ENCODE measurements around the gene SNRPA1. TPM values are rescaled to one million over a fixed set of nuclear protein-coding genes. Genes with fewer than 3 reads are reported as not detected.
"Not testable (repeated sequence)": the region's sequence is repeated elsewhere in the genome, so short reads cannot be mapped to it uniquely, and the experiment has no call there.

SNRPA1 gene
- total RNA-seq, 1 experiment from 2014 or later = 61.5 TPM

DNA sequence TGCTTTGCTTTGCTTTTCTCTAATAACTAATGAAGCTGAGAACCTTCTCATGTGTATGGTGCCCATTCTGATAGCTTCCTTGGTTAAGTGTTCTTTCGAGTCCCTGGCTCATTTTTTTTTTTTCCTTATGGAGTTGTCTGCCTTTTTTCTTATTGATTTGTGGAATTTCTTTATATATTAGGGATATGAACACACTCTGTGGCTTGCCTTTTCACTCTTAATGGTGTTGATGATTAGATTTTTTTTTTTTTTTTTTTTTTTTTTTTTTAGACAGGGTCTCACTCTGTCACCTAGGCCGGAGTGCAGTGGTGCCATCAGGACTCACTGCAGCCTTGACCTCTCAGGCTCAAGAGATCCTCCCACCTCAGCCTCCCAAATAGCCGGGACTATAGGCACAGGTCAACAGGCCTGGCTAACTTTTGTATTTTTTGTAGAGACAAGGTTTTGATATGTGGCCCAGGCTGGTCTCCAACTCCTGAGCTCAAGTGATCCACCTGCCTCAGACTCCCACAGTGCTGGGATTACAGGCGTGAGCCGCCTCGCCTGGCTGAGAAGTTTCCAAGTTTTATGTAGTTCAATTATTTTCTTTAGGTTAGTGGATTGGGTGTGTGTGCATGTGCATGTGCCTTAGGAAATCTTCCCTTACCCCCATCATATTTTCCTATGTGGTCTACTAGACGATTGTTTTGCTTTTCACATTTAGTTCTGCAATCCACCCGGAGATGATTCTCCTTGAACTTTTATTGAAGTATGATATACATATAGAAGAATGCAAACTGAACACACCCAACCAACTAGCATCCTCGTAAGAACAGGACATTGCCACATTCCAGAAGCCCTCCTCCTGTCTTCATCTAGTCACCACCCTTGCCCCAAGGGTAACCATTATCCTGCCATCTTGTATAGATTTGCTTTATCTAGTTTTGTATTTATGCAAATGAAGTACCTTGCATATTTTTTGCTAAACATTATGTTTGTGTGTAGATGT lies 1.7 kb upstream of the SNRPA1 start:
- DNase-seq (ENCODE audit: extremely low read depth, low read depth) = peak; percentile 73

DNA sequence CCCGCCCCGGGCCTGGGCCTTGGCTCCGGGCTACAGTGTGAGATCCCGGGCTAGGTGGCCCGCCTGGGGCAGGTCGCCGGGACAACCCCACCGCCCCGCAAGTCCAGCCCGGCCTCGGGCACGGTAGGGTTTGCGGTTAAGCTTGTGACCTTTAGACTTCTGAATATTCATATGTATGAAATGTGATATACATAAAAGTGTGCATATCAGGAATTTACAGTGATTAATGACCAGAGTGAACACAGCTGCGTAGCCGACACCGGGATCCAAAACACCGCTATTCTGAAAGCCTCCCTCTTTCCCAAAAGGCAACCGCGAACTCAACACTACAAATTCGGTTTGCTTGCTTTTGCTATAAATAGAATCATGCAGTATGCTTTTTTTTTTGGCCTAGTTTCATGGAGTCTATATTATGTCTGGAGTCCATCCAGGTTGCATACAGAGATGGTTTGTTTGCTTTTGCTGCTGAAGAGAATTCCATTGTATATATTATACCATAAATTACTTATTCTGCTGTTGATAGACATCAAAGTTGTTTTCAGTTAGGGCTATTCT lies 636 bp upstream of the SNRPA1 start:
- no peak for DNase-seq (ENCODE audit: extremely low read depth, low read depth)

DNA sequence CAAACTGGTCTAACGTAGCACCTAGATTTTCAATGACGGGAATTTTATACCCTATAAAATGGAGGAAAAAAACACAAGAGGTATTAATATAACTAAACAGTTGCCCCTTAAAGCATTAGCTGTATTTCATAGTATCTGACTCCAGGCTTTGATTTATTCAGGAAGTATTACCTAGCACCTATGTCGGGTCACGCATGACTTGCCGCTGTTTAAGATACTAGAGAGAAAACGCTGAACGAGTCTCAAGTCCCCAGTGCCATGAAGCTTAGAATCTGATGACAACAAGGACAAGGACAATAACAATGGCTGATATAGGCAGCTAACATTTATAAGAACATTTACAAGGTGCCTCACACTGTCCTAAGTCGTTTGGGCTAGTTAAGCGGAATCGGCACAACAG lies 1.9 kb downstream of the SNRPA1 start:
- DNase-seq (ENCODE audit: extremely low read depth, low read depth) = no peak

DNA sequence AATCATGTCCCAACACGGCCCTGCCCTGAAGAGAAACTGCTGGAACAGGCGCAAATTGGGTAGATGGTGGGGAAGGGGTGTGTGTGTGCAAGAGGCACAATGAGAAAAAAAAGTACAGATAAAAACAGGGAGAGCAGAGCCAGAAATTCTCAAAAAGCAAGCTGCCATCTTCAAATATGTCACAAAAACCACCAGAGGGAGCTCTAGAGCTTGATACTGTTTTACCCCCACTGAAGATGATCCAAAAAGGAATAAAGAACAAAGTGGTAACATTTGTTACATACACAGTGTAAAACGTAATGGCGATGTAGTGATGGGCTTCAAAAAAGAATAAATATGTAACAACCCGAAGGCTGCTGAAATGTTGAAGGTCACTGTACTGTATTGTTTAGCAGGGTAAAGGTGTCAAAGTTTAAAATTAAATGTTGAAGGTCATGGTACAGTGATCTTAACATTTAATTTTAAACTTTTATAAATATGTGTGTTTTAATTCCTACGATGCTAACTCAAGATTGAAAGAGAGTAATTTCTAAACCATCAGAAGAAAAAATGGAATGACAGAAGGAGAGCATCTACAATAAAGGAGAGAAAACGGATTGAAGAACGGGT lies 6.0 kb downstream of the SNRPA1 start:
- no peak for DNase-seq (ENCODE audit: extremely low read depth, low read depth)

DNA sequence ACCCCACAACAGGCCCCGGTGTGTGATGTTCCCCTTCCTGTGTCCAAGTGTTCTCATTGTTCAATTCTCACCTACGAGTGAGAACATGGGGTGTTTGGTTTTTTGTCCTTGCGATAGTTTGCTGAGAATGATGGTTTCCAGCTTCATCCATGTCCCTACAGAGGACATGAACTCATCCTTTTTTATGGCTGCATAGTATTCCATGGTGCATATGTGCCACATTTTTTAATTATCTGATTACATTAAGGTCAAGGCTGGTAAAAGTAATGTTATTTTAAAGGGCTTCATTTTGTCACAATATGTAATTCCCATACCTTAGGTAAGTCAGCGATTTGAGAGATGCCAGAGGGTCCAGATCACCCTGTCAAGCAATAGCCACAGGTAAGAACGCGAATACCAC lies 7.7 kb downstream of the SNRPA1 start:
- DNase-seq (ENCODE audit: extremely low read depth, low read depth) = not testable (repeated sequence)

DNA sequence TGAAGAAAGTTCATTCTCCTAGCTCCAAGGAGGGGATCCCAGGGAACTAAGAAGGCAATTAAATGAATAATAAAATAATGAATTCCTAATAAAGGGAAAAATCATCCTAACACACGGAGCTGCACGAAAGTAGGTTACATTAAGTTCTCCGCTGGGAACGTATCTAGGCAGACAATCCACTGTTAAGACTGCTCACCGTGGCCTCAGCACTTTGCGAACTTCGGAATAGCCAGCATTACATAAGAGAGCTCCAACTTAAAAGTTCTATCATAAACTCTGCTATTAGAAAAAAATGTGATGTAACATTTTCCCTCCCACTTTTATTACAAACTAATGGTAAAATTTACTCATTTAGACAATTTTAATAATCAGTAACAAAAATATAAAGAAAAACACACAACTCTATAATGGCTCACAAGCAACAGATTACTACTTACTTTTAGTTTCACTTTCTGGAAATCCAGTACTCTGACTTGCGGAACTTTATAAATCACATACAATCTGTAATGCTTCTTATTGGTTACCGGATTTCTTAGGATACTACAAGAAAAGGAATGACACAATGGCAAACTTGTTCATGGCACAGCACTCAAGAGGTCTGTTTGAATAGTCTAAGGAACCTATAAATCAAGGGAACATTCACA lies 8.5 kb downstream of the SNRPA1 start:
- no peak for DNase-seq (ENCODE audit: extremely low read depth, low read depth)

DNA sequence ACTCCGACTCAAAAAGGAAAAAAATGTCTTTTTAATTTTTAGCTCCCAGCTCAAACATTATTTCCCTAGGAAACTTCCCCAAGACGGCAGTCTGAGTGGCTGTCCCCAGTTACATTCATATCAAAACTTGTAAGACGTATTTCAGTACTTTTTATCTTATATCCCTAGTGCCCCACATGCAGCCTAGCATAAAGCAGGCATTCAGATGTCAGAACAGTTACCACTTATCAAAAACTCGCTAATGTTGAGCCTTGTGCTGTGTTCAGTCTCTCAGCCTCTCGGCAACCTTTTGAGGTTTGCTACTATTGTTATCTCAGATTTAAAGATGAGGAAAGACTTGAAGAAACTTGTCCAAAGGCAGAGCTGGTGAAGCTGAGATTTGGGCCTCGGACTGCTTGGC lies 11.1 kb downstream of the SNRPA1 start:
- DNase-seq (ENCODE audit: extremely low read depth, low read depth) = no peak

DNA sequence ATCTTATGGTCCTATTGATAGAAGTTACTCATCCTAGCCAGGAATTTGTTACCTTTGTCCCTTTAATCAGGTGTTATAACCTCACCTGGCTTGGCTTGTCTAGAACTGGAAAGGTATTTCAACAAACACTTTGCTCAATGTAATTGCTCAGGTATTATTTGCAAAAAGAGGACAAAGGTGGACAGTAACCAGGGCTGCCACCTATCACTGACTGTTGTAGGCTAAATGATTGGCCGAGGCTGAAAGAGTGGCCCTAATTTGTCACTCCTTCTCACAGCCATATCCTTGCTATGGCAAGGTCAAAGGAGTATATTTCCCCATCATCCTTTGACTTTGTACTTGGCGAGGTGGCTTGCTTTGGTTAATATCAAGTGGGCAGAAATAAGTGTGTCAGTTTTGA lies 15.0 kb downstream of the SNRPA1 start:
- no peak for DNase-seq (ENCODE audit: extremely low read depth, low read depth)

DNA sequence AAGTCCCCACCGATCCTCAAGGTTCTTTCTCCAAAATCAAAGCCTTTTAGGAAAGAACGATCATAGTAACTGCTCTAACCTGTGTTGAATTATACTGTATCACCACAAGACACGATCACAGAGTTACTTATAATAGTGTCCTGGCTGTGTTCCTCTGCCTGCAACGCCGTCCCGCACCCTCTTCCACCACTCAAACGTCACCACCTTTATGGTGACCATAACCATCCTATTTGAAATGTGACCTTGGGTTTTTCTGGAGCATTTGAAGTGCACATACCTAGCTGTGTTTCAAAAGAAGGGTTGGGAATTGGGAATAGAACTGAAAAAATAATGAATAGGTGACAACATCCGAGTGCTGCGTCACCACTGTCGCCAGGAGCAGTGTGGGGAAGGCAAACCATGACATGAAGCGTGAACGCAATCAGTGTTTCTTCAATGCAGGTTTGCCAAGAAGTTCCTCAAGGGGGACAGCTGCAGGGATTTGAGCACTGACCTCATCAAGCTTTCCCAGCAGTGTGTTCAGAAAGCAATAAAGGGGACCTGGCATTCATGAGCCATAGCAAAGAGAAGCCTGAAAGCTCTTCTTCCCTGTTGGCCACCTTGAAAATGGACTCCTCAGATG lies 17.0 kb downstream of the SNRPA1 start:
- DNase-seq (ENCODE audit: extremely low read depth, low read depth) = no peak

DNA sequence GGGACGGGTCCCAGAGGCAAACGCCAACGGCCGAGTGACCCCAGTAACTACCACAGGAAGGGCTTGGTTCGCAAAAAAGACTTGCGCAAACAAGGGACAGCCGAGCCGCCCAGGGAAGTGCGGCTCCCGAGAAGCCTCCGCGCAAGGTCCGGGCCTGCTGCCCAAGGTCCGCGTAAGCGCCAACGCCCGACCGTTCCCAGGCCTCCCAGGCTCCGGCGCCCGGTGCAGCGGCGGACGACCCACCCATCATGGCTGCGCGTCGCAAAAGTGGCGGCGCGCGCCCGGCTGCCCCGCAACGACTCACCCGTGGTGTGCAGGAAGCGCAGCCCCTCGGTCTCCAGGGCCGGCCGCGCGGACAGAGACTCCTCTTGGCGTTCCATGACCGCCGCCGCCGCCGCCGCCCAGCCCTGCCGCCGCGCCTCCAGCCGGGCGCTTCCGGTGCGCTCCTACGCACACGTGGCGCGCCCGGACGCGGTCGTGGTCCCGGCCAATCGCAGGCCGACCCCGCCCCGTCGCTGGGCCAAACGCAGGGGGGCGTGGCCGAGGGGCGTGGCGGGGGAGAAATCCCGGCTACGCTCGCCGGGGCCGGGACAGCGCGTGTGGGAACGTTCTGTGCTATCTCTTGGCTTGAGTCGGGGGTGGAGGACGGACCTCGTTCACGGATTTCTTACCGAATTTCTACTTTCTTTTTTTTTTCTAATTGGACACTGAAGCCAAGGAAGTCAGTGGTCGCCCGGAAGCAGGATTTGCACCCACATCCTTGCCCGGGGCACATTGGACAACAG lies 17.8 kb downstream of the SNRPA1 start, which contains the start of gene SELENOS:
Gene SELENOS (minus strand): TSS at position 448 of the 785 bp plus-strand sequence. CDS start 68 bp downstream, at position 380.
- DNase-seq (ENCODE audit: extremely low read depth, low read depth) = peak; percentile 84

DNA sequence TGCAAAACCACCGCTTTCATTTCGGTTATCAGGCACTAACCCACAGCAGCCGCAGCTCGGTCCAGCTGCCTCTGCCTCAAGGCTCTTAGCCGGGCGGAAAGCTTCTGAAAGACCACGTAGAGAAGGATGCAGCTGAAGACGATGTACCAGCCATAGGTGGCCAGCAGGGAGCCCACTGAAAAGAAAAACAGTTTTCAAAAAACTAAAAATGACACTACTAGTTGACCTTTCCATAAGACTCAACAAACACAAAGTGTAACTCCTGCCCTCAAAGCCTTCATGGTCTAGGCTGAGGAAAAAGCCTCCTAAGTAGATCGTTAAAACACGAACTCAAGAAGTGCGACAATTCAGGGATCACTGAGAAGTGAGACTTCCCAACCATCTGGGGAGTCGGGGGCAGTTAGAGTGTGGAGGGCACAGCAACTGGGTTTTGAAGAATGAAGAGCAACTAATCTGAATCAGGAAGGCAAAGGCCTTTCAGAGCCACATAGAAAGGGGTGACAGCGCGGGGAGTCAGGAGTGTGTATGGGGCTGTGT lies 18.5 kb downstream of the SNRPA1 start:
- no peak for DNase-seq (ENCODE audit: extremely low read depth, low read depth)

DNA sequence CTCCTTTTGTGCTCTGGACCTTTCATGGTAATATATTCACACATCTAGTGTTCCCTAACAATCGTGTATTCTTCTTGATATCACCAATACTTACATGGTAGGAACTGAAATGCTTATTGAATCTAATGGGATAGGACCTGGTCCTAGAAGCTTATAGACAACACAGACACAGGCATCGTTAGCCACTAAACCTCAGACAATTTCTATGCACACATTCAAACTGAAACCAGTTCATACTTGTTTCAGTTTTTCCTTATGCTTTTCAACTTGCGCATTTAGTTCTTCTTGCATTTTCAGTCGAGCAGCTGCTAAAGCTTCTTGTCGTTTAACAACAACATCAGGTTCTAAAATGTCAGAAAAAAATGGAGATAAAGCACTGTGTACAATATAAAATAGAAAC lies 20.0 kb downstream of the SNRPA1 start:
- DNase-seq (ENCODE audit: extremely low read depth, low read depth) = no peak

DNA sequence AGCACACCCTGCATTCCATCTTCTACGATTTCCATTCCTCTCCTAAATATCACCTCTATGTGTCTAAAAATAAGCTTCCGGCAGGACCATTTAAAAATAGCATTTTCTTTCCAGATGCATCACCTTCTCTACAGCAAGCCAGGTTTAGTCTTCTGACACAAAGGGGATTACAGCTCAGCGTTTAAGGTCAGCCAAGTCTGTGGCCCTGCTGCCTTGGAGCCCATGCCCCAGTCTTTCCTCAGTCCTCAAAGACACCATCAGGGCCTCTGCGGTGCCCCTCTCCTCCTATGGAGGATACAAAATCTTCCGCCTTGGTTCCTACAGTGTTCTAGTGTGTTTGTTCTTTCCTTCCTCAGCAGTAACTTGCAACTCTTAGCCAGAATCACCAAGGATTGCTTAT lies 21.5 kb downstream of the SNRPA1 start:
- DNase-seq (ENCODE audit: extremely low read depth, low read depth) = no peak

DNA sequence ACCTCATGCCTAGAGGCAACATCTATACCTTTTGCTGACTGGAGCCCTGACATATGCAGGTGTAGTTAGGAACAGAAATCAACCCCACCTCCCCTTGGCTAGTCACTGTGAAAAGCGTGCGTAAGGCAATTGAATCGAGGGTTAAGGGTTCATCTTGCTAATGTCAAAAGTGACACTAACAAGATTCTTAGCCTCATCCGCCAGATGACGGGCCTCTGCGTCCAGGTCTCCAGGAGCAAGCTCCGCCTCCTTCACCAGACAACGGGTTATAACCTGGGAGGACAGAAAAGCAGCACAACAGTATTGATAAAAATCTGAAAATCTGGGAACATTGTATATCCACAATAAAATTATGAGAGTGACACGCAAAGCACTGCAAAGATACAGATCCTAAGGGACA lies 22.5 kb downstream of the SNRPA1 start:
- no peak for DNase-seq (ENCODE audit: extremely low read depth, low read depth)

DNA sequence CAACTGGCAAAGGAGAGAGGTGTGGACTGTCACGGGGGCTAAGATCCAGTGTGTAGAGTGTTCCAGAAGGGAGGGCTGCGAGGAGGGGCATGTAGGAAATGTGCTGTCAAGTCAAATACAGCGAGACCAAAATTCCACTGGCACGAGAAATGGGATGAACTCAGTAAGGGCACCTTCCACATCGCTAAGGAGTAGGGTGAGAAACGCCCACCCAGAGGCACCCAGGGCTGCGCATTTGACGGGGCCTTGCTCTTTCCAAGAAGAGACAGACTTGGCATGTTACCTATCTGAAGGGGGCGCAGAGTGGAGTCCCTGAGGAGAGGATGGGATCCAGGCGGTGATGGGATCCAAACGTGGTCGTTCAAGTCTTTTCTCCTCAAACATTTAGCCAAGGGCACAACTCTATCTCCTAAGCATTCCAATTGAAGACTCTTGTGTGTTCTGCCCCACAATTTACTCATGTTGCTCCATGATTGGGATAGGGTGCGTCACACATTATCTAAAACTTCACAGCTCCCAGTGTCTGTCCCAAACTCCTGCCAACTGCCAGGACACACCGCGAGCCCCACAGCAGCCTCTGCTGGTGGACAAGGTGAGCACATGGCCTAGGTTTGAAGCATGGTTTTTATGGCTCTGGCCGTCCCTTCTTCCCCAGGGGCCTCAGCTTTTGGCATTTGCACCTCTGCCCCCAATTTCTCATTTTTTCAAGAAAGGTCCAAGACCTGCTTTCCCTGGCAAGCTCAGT lies 25.4 kb downstream of the SNRPA1 start:
- no peak for DNase-seq (ENCODE audit: extremely low read depth, low read depth)

DNA sequence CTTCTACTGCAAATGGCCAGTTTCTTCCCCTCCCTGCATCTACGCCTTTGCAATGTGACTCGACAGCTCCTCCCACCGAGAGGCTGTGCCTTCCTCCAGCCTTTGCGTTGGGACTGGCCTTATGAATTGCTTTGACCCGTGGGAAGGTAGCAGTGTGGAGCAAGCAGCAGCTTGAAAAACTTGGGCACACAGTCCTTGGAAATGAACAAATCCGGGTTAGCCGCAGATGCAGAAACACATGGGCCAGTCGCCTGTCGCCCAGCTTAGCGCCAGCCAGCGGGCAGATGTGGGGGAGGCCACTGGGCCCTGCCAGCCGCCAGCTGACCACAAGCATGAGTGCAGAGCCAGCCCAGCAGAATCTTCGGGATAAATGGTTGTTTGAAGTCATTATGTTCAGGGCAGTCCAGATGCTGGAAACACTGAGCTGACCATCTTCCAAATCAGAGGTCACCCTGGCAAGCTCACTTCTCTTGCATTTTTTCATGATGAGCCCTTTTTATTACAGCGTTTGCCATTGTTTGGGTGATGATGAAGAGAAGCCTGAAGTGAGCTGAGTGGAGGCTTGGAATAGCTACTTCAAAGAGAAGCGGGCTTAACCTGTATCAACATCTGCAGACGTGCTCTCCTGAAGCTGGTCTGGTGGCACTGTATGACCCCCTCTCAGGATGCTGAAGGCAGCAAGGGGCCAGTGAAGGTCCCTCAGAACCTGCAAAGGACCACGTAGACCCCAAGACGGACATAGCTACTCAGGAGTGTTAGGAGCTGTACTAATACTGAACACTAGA lies 27.5 kb downstream of the SNRPA1 start:
- DNase-seq (ENCODE audit: extremely low read depth, low read depth) = no peak

DNA sequence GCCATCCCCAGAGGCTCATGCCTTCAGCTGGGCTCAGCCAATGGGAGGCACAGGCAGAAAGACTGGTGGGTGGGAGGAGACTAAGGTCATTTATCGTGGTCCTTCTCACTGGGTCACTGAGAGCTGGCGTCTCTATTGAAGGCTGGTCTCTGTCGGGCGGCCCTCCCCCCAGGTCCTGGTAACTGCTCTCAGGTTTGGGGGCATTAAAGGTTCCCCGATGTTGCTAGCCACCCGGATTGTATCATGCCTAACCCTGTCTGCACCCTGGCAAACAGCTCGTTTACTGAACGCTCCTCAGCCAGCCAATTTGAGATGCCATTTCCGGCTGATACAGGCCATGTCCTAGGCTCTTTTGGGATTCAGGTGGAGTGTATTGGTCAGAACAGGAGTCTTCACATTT lies 28.3 kb downstream of the SNRPA1 start:
- DNase-seq (ENCODE audit: extremely low read depth, low read depth) = no peak

DNA sequence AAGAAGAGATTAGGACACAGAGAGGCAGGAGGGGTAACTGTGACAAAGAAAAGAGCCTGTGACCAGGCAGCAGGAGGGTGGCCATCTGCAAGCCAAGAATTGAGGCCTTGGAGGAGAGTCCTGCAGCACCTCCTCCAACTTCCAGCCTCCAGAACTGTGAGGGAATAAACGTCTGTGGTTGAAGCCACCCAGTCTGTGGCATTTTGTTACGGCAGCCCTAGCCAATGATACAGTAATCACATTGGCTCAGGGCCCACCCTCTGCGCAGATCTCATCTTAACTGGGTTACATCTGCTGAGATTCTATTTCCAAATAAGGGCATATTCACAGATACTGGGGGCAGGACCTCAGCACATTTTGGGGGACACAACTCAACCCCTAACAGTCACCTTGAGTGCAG lies 29.0 kb downstream of the SNRPA1 start:
- no peak for DNase-seq (ENCODE audit: extremely low read depth, low read depth)
